Glomerular endothelial cell (primary cell): ENCODE measurements around the gene NTN1. TPM values are rescaled to one million over a fixed set of nuclear protein-coding genes. Genes with fewer than 3 reads are reported as not detected.
"Not testable (repeated sequence)": the region's sequence is repeated elsewhere in the genome, so short reads cannot be mapped to it uniquely, and the experiment has no call there.

ENCODE experiments used
- DNase-seq: peaks from one replicate; pipeline ENCODE4 v3.0.0-alpha.2; 2011; ENCODE audit warnings: low read depth, low spot score; ENCODE audit errors: extremely low read depth
- total RNA-seq: library from RNA; depleted of rRNA; stranded (reverse); fragments of >200 nt; gene quantifications from 2 replicates; pipeline ENCODE4 v1.2.3, GENCODE V29; 2015

The NTN1 gene
- total RNA-seq, 1 donor from 2014 or later: 0.82 TPM

GRCh38 chr17:9240659-9241370 is 219.5 kb downstream of the NTN1 start:
- DNase-seq: no peak

- DNase-seq: no peak
These were observed 220.0 kb downstream of the NTN1 start for GRCh38 chr17:9241371-9241712.

- DNase-seq: no peak
These were observed 220.6 kb downstream of the NTN1 start for GRCh38 chr17:9241774-9242496.

GRCh38 chr17:9242497-9242881 is 221.2 kb downstream of the NTN1 start:
- no peak for DNase-seq

- DNase-seq: no peak
These were observed 221.7 kb downstream of the NTN1 start for GRCh38 chr17:9242983-9243382.

GRCh38 chr17:9244066-9245052 is 223.0 kb downstream of the NTN1 start:
- no peak for DNase-seq

GRCh38 chr17:9247401-9247938 is 226.2 kb downstream of the NTN1 start:
- DNase-seq: no peak

- DNase-seq: no peak
These were observed 228.1 kb downstream of the NTN1 start for GRCh38 chr17:9249245-9249953.

- DNase-seq: no peak
These were observed 230.0 kb downstream of the NTN1 start for GRCh38 chr17:9251273-9251672.

- DNase-seq: no peak
These were observed 232.0 kb downstream of the NTN1 start for GRCh38 chr17:9253308-9253707.

- no peak for DNase-seq
These were observed 233.5 kb downstream of the NTN1 start for GRCh38 chr17:9254841-9255240.

- no peak for DNase-seq
These were observed 234.5 kb downstream of the NTN1 start for GRCh38 chr17:9255833-9256232.

GRCh38 chr17:9256361-9256750 is 235.0 kb downstream of the NTN1 start:
- no peak for DNase-seq

GRCh38 chr17:9256751-9257629 is 235.7 kb downstream of the NTN1 start:
- DNase-seq: no peak

GRCh38 chr17:9257630-9257965 is 236.3 kb downstream of the NTN1 start:
- not testable (repeated sequence) for DNase-seq

- no peak for DNase-seq
These were observed 237.1 kb downstream of the NTN1 start for GRCh38 chr17:9258115-9259015.

- no peak for DNase-seq
These were observed 238.1 kb downstream of the NTN1 start for GRCh38 chr17:9259419-9259818.
